ENCODE measurements around the gene CADM4.
A peak's percentile ranks its signal among the peaks of the same experiment; 100 is the strongest.

The CADM4 gene

DNA sequence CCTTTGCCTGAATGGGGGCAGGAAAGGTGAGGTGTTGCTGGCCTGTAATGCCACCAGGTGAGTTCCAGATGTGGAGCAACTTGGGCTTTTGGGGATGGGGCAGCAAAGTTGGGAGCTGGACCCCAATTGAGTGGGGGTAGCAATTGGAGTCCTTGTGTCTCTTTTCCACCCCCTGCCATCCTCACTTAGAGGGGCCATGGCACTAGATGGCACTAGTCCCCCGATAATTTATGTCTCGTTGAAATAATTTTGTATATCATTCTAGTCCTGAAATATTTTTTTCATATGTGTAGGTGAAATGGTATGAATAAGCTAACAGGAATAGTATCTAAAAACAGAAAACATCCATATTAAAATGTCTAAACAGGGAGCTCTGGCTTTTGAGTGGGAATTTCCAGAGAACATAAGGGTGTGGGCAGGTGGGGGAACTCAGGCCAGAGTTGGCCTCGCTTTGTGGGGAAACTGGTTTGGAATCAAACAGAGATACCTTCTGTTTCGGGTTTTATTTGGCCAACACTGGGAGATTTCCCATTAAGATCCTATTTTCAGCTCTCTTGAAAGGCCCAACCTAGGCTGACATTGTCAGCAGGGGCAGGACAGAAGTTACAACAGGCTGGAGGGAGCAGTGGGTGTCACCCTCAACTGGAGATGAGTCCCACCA, 39.9 kb downstream of the CADM4 start:
- Histone ChIP-seq H3K4me1 (ENCODE audit: control insufficient read depth, insufficient read depth, low read length) (peaks cover 16% of the 10 kb centered on the region), H3K9me3 (ENCODE audit: control insufficient read depth, low read length) (no peaks in the 10 kb centered on the region), H3K9ac (ENCODE audit: low read length) (no peak overlapping the region), H3K36me3 (ENCODE audit: control insufficient read depth, insufficient read depth, low read length, severe bottlenecking) (peaks cover 22% of the 10 kb centered on the region), H3K27me3 (replicated peaks; ENCODE audit: control insufficient read depth, insufficient read depth, low read length) (no peaks in the 10 kb centered on the region), H3K4me3 (ENCODE audit: low read length) (no peak overlapping the region)
- DNase-seq (ENCODE audit: low read depth): no peak

DNA sequence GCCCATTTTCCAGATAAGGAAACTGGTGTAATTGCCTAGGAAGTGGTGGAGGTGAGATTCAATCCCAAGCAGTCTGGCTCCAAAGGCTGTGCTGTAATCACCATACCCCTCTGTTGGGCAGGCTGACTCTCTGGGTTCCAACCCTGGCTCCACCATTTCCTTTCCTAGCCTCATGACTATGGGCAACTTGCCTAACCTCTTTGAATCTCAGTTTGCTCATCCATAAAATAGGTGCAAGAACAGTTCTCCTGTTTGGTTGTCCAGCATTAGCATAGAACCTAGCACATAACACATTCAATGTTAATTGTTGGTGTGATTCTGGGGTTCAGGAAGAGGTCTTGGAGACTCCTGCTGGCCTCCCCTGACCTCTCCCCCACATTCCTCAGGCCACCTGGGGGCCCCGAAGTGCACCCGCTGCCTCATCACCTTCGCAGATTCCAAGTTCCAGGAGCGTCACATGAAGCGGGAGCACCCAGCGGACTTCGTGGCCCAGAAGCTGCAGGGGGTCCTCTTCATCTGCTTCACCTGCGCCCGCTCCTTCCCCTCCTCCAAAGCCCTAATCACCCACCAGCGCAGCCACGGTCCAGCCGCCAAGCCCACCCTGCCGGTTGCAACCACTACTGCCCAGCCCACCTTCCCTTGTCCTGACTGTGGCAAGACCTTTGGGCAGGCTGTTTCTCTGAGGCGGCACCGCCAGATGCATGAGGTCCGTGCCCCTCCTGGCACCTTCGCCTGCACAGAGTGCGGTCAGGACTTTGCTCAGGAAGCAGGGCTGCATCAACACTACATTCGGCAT, 41.0 kb downstream of the CADM4 start:
- H3K36me3 ChIP-seq (ENCODE audit: control insufficient read depth, insufficient read depth, low read length, severe bottlenecking): peaks cover 23% of the 10 kb centered on the region
- H3K9ac ChIP-seq (ENCODE audit: low read length): no peak overlapping the region
- H3K4me1 ChIP-seq (ENCODE audit: control insufficient read depth, insufficient read depth, low read length): peaks cover 25% of the 10 kb centered on the region
- DNase-seq (ENCODE audit: low read depth): no peak
- no peaks in the 10 kb centered on the region for H3K27me3 ChIP-seq (replicated peaks; ENCODE audit: control insufficient read depth, insufficient read depth, low read length)
- no peak overlapping the region for H3K4me3 ChIP-seq (ENCODE audit: low read length)
- no peaks in the 10 kb centered on the region for H3K9me3 ChIP-seq (ENCODE audit: control insufficient read depth, low read length)

DNA sequence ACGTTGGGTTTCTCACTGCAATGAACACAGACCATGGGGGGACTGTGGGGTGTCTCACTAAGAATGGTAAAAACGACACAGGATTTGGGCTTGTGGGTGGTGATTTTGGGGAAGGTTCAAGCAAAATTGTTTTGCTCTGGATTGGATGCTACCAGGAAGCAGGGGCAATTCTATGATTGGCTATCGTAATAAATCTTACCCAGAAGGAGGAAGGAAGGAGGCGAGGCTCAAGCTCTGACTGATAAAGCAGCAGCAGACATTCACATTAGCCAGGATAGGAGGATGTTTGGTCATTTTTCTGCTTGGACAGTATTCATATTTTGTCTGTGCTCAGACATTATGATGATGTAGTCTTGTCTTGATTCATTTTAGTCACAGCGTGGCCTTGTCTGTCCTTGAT, 41.8 kb downstream of the CADM4 start:
- peaks cover 28% of the 10 kb centered on the region for H3K4me1 ChIP-seq (ENCODE audit: control insufficient read depth, insufficient read depth, low read length)
- H3K27me3 ChIP-seq (replicated peaks; ENCODE audit: control insufficient read depth, insufficient read depth, low read length): no peaks in the 10 kb centered on the region
- no peak for DNase-seq (ENCODE audit: low read depth)
- no peaks in the 10 kb centered on the region for H3K9me3 ChIP-seq (ENCODE audit: control insufficient read depth, low read length)
- peak overlapping the region; percentile 95 for H3K9ac ChIP-seq (ENCODE audit: low read length)
- H3K36me3 ChIP-seq (ENCODE audit: control insufficient read depth, insufficient read depth, low read length, severe bottlenecking): peaks cover 31% of the 10 kb centered on the region
- peak overlapping the region; percentile 90 for H3K4me3 ChIP-seq (ENCODE audit: low read length)

DNA sequence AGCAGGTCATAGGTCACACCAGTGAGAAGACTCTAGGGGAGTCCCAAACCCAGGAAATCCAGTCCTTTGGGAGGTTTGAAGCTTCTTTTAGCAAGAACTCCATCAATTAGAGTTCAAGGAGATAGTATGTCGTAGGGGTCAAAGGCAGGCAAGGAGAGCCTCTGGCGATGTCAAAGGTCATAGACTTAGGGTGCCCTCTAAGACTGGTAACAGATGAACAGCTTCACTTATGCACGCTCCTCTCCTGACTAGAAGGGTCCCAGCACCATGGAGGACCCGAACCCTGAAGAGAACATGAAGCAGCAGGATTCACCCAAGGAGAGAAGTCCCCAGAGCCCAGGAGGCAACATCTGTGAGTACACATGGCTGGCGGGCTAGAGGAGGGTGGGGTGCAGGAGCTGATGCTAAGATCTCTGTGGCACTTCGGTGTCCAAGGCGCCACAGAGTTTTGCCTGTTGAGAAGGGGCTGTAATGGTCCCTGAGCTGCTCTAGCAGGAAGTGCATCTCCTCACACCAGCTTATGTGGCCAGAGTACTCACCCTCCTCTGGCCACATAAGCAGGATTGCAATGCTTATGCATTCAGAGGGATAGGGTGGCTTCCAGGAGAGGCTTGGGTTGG, 42.7 kb downstream of the CADM4 start:
- Histone ChIP-seq H3K4me1 (ENCODE audit: control insufficient read depth, insufficient read depth, low read length) (peaks cover 28% of the 10 kb centered on the region), H3K27me3 (replicated peaks; ENCODE audit: control insufficient read depth, insufficient read depth, low read length) (no peaks in the 10 kb centered on the region), H3K36me3 (ENCODE audit: control insufficient read depth, insufficient read depth, low read length, severe bottlenecking) (peaks cover 37% of the 10 kb centered on the region), H3K9me3 (ENCODE audit: control insufficient read depth, low read length) (no peaks in the 10 kb centered on the region), H3K9ac (ENCODE audit: low read length) (peak overlapping the region; percentile 95), H3K4me3 (ENCODE audit: low read length) (peak overlapping the region; percentile 90)
- peak; percentile 14 for DNase-seq (ENCODE audit: low read depth)

DNA sequence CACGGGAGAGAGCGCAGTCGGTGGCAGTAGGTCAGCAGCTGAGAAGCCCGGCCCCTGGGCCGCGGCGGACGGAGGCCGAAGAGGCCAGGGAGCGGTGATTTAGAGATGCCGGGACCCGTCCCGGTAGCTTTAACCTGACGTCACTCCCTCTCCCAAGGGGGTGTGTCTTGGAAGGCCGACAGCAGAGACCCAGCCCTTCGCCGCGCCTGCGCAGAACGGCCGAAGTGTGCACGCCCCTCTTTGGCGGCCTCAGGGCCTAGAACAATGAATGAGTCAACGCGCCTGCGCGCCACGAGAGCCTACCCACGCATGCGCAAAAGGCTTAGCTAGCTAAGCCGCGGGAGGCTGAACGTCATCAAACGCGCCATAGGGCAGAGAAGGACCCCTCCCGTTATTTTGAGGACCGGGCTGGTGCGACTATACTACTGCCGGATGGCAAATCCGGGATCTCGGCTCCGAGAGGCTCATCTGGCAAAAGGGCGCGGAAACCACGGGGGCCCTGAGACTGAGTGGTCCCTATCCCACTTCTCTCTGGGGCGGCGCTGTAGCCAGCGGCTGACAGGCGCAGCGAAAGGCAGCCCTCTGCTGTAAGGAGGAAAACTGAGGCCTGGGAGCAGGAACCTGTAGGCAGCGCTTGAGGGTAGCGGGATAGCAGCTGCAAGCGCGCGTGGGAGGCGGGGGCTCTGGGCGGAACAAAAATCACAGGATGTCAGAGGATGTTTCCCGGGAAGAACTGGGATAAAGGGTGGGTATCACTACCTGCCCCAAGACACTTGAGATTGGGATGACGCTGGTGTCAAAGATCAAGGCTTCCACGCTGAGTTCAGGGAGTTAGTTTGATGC, 43.4 kb downstream of the CADM4 start, which contains the start of the genes IRGQ and ZNF576:
Gene IRGQ (minus strand): TSS at position 136 of the 843 bp plus-strand sequence. CDS start 796 bp downstream, outside the sequence.
Gene ZNF576 (plus strand): TSS at position 597 of the 843 bp plus-strand sequence. CDS start 514 bp downstream, outside the sequence.
- peaks cover 40% of the 10 kb centered on the region for H3K36me3 ChIP-seq (ENCODE audit: control insufficient read depth, insufficient read depth, low read length, severe bottlenecking)
- H3K27me3 ChIP-seq (replicated peaks; ENCODE audit: control insufficient read depth, insufficient read depth, low read length): no peaks in the 10 kb centered on the region
- H3K9ac ChIP-seq (ENCODE audit: low read length): peak within 1 kb of the TSS; percentile 95
- peak within 1 kb of the TSS; percentile 90 for H3K4me3 ChIP-seq (ENCODE audit: low read length)
- H3K4me1 ChIP-seq (ENCODE audit: control insufficient read depth, insufficient read depth, low read length): peaks cover 28% of the 10 kb centered on the region
- no peaks in the 10 kb centered on the region for H3K9me3 ChIP-seq (ENCODE audit: control insufficient read depth, low read length)
- DNase-seq (ENCODE audit: low read depth): peak; percentile 100

DNA sequence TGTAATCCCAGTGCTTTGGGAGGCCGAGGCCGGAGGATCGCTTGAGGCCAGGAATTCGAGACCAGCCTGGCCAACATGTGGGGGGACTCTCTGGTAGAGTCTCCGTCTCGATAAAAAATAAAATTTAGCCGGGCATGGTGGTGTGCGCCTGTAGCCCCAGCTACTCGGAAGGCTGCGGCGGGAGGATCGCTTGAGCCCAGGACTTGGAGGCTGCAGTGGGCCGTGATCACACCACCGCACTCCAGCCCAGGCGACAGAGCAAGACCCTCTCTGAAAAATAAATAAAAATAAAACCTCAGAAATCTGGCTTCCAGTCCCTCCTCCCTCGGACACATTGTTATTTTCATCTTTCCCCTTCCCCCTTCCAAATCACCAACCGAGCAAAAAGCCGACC, 44.0 kb downstream of the CADM4 start:
- no peak for DNase-seq (ENCODE audit: low read depth)
- Histone ChIP-seq H3K36me3 (ENCODE audit: control insufficient read depth, insufficient read depth, low read length, severe bottlenecking) (peaks cover 40% of the 10 kb centered on the region), H3K9ac (ENCODE audit: low read length) (peak overlapping the region; percentile 95), H3K4me3 (ENCODE audit: low read length) (peak overlapping the region; percentile 90), H3K9me3 (ENCODE audit: control insufficient read depth, low read length) (no peaks in the 10 kb centered on the region), H3K4me1 (ENCODE audit: control insufficient read depth, insufficient read depth, low read length) (peaks cover 28% of the 10 kb centered on the region), H3K27me3 (replicated peaks; ENCODE audit: control insufficient read depth, insufficient read depth, low read length) (no peaks in the 10 kb centered on the region)

DNA sequence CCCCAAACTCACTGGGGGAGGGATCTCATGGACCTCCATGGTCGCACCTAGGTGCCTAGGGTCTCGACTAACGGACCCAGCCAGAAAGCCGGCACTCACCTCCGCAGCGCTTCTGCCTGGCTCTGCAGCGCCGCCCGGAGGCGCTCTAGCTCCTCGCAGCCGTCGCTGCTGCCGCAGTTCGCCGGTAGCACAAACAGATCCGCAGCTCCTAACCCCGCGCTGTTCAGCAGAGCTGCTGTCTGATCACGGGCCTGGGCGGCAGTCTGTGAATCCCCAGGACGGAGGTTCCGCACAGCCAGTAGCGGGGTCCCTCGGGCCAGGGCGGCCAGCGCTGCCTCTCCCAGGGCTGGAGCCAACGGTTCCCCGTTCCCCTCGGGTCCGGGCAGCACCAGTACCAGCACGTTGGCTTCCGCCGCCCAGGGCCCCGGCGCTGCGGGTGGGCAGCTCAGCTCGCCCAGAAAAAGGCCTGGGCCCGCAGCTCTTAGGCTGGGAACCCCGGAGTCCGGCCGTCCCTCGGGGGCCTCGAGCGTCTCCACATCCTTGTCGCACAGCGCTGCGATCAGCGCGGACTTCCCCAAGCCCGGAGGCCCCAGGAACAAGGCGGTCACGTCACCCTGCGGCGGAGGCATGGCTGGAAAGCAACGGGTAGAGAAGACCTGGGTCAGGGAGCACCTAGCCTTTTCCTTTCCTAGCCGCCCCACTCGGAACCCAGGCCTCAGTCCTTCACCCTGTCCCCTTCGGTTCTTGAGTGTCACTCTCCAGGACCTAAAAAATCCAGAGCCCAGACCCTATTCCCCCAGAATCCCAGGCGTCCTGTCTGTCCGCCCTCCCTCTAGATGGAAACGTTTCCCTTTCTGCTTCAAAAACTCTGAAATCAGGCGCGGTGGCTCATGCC, 44.7 kb downstream of the CADM4 start:
- Histone ChIP-seq H3K9ac (ENCODE audit: low read length) (peak overlapping the region; percentile 95), H3K4me1 (ENCODE audit: control insufficient read depth, insufficient read depth, low read length) (peaks cover 34% of the 10 kb centered on the region), H3K36me3 (ENCODE audit: control insufficient read depth, insufficient read depth, low read length, severe bottlenecking) (peaks cover 41% of the 10 kb centered on the region), H3K4me3 (ENCODE audit: low read length) (peak overlapping the region; percentile 90), H3K9me3 (ENCODE audit: control insufficient read depth, low read length) (no peaks in the 10 kb centered on the region), H3K27me3 (replicated peaks; ENCODE audit: control insufficient read depth, insufficient read depth, low read length) (no peaks in the 10 kb centered on the region)
- DNase-seq (ENCODE audit: low read depth): peak; percentile 82

DNA sequence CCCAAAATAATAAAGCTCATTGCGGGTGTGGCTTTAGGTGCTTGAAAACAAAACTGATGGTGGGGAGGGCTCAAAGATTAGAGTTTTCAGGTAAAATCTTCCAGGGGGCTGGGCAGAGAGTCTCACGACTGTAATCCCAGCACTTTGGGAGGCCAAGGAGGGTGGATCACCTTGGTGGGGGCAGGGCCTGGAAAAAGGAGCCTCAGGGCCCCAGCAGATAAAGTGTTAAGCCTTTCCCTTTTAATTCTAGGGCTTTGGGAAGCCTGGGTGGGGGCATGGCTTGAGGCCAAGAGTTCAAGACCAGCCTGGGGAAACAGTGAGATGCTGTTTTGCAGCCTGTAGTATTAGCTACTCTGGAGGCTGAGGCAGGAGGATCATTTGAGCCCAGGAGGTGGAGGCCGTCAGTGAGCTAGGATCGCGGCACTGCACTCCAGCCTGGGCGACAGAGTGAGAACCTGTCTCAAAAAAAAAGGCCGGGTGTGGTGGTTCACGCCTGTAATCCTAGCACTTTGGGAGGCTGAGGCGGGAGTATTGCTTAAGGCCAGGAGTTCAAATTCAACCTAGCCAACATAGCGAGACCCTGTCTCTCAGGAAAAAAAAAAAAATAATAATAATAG, 45.5 kb downstream of the CADM4 start:
- DNase-seq (ENCODE audit: low read depth): no peak
- H3K9me3 ChIP-seq (ENCODE audit: control insufficient read depth, low read length): no peaks in the 10 kb centered on the region
- peaks cover 35% of the 10 kb centered on the region for H3K36me3 ChIP-seq (ENCODE audit: control insufficient read depth, insufficient read depth, low read length, severe bottlenecking)

DNA sequence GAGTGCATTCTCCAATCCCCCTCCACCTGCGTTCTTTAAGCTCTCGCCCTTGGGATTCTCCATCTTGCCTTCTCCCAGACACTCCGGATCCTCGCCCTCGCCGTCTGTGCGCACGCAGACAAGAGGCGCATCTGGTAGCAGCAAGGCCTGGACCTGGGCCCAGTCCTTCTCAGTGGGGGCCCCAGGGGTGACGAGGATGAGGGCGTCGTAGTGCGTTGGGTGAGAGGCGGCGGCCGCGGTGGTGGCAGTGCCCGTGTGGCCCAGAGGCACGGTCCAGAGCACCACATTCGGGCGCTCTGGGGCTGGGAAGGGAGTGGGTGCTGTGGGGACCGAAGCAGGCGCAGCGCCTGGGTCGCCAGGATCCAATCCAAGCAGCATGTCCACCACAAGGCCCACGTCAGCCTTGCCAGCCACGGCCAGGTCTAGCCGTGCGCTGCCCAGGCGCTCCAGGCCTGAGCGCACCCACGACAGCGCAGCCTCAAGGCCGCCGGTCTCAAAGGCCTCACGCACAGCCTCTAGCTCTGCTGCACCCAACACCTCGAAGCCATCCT, 46.8 kb downstream of the CADM4 start:
- Histone ChIP-seq H3K4me1 (ENCODE audit: control insufficient read depth, insufficient read depth, low read length) (peaks cover 33% of the 10 kb centered on the region), H3K9me3 (ENCODE audit: control insufficient read depth, low read length) (no peaks in the 10 kb centered on the region), H3K9ac (ENCODE audit: low read length) (peak overlapping the region; percentile 5), H3K27me3 (replicated peaks; ENCODE audit: control insufficient read depth, insufficient read depth, low read length) (no peaks in the 10 kb centered on the region), H3K36me3 (ENCODE audit: control insufficient read depth, insufficient read depth, low read length, severe bottlenecking) (peaks cover 33% of the 10 kb centered on the region), H3K4me3 (ENCODE audit: low read length) (no peak overlapping the region)
- no peak for DNase-seq (ENCODE audit: low read depth)

More for the DNA sequence above, 45.5 kb downstream of the CADM4 start:
- Histone ChIP-seq H3K27me3 (replicated peaks; ENCODE audit: control insufficient read depth, insufficient read depth, low read length) (no peaks in the 10 kb centered on the region), H3K4me3 (ENCODE audit: low read length) (peak overlapping the region; percentile 90), H3K9ac (ENCODE audit: low read length) (peak overlapping the region; percentile 95), H3K4me1 (ENCODE audit: control insufficient read depth, insufficient read depth, low read length) (peaks cover 37% of the 10 kb centered on the region)

Measured in adipocyte (in vitro differentiated cells).